Measurements from ENCODE around the gene CHAD. TPM values are rescaled to one million over a fixed set of nuclear protein-coding genes. Genes with fewer than 3 reads are reported as not detected.

Gene CHAD
- total RNA-seq, 1 experiment from 2014 or later, result 0.57 TPM

DNA sequence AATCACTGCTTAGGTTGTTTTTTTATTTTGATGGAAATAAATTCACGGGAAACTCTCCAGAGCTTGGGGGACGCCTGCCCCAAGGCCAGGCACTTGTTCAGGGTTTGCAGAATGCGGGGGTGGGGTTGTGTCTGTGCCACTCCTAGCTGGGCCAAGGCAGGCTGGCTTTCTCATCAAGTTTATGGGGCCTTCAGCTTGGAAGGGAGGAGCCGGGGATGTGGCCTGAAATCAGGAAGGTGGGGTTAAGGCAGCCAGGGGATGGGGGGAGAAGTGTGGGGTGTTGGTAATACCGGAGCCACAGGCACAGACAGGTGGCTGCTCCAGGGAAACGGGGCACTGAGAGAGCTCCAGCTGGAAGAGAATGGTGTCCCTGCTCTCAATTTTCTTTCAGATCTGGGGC is 1.7 kb upstream of the CHAD start:
- Histone ChIP-seq H2AFZ (ENCODE audit: low read length) (no peak overlapping the region), H3K23ac (ENCODE audit: insufficient read length, low read depth, low read length) (no peak overlapping the region), H2BK20ac (ENCODE audit: low read depth, low read length, poor library complexity, severe bottlenecking) (no peak overlapping the region), H3K18ac (ENCODE audit: insufficient read length, low read depth, low read length) (no peak overlapping the region), H3K27ac (ENCODE audit: insufficient read length, low read depth, low read length) (no peak overlapping the region), H4K5ac (ENCODE audit: insufficient read length, low read depth, low read length) (no peak overlapping the region), H2AK5ac (ENCODE audit: insufficient read length, low read length) (no peak overlapping the region), H2BK12ac (ENCODE audit: insufficient read length, low read depth, low read length) (no peak overlapping the region), H3K4ac (ENCODE audit: low read depth, low read length) (no peak overlapping the region), H2BK5ac (ENCODE audit: insufficient read length, low read length) (no peak overlapping the region), H3K79me2 (ENCODE audit: insufficient read depth, low read length) (no peaks in the 10 kb centered on the region), H4K91ac (ENCODE audit: insufficient read length, low read depth, low read length) (no peak overlapping the region), H3K56ac (ENCODE audit: insufficient read length, low read depth, low read length) (no peak overlapping the region), H3K9me3 (ENCODE audit: control insufficient read depth, low read depth, low read length) (no peaks in the 10 kb centered on the region), H3K9ac (ENCODE audit: extremely low read depth, insufficient read length, low read length) (no peak overlapping the region), H2BK15ac (ENCODE audit: low read depth, low read length) (no peak overlapping the region), H4K20me1 (ENCODE audit: control insufficient read depth, insufficient read depth, insufficient read length) (no peaks in the 10 kb centered on the region), H3T11ph (ENCODE audit: low read length) (no peak overlapping the region), H3K4me2 (ENCODE audit: insufficient read depth, insufficient read length, low read length) (no peak overlapping the region), H2BK120ac (ENCODE audit: low read depth, low read length, poor library complexity, severe bottlenecking) (no peak overlapping the region), H4K8ac (replicated peaks; ENCODE audit: insufficient read length, low read depth, low read length) (no peak overlapping the region), H3K23me2 (ENCODE audit: insufficient read length, low read depth, low read length, poor library complexity, severe bottlenecking) (no peaks in the 10 kb centered on the region), H3K27me3 (ENCODE audit: insufficient read depth, low read length) (peaks cover 12% of the 10 kb centered on the region; the same call in 1 of the 2 replicates), H3K4me1 (ENCODE audit: insufficient read depth, low read length) (peaks cover 3% of the 10 kb centered on the region; the same call in 1 of the 2 replicates), H3K14ac (ENCODE audit: insufficient read depth, low read length) (no peak overlapping the region), H3K79me1 (ENCODE audit: insufficient read depth, low read depth, low read length, poor library complexity, severe bottlenecking) (no peaks in the 10 kb centered on the region)
- no CpG with 5 or more reads among the region's 6 CpGs for whole genome bisulfite sequencing (ENCODE audit: extremely low coverage, insufficient read length, low lambda C conversion rate)
- H3K9me3 Mint-ChIP-seq, result no peaks in the 10 kb centered on the region
- H3K4me3 Mint-ChIP-seq, result peak overlapping the region in 1 of 2 experiments; percentile 65; a peak in 1 of 5 replicates
- no peak overlapping the region for H3K27ac Mint-ChIP-seq
- no peak for DNase-seq
- H3K4me1 Mint-ChIP-seq, result peaks cover 16 to 28% of the 10 kb centered on the region in 2 experiments
- peaks cover 41% of the 10 kb centered on the region for H3K27me3 Mint-ChIP-seq (ENCODE audit: low read depth)
- TF ChIP-seq, protein P1, sequence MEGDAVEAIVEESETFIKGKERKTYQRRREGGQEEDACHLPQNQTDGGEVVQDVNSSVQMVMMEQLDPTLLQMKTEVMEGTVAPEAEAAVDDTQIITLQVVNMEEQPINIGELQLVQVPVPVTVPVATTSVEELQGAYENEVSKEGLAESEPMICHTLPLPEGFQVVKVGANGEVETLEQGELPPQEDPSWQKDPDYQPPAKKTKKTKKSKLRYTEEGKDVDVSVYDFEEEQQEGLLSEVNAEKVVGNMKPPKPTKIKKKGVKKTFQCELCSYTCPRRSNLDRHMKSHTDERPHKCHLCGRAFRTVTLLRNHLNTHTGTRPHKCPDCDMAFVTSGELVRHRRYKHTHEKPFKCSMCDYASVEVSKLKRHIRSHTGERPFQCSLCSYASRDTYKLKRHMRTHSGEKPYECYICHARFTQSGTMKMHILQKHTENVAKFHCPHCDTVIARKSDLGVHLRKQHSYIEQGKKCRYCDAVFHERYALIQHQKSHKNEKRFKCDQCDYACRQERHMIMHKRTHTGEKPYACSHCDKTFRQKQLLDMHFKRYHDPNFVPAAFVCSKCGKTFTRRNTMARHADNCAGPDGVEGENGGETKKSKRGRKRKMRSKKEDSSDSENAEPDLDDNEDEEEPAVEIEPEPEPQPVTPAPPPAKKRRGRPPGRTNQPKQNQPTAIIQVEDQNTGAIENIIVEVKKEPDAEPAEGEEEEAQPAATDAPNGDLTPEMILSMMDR (conservative IDR thresholded peaks at IDR 0.05), result no peak
- peaks cover 0 to 4% (median 2%) of the 10 kb centered on the region in 3 experiments; a peak in 5 of 7 replicates for H3K36me3 Mint-ChIP-seq (ENCODE audit: insufficient read depth in 1 of 3, low read depth in 3 of 3)

All from H9 (cell line).